HL-60 (cell line): ENCODE results near the gene FAM240A.

Experiments used
- CTCF ChIP-seq: IDR thresholded peaks from one replicate; pipeline ENCODE4 v1.5.1; 2011; ENCODE audit warnings: low read length, control low read depth, inconsistent platforms; ENCODE audit not compliant: insufficient read depth
- GABPA ChIP-seq: IDR thresholded peaks from 2 replicates; pipeline ENCODE4 v1.6.1; 2012; ENCODE audit warnings: low read depth
- POLR2AphosphoS5 ChIP-seq: IDR thresholded peaks from 2 replicates; pipeline ENCODE4 v1.6.1; 2012; ENCODE audit warnings: low read depth
- REST ChIP-seq: IDR thresholded peaks from 2 replicates; pipeline ENCODE4 v1.6.1; 2012; ENCODE audit warnings: low read depth; ENCODE audit not compliant: insufficient replicate concordance
- SPI1 ChIP-seq: IDR thresholded peaks from 2 replicates; pipeline ENCODE4 v1.6.1; 2012; ENCODE audit warnings: low read depth, mild to moderate bottlenecking, borderline replicate concordance

GRCh38 chr3:46627078-46627477, 14.8 kb downstream of the FAM240A start:
- no peak for TF ChIP-seq CTCF
- TF ChIP-seq POLR2AphosphoS5: no peak
- TF ChIP-seq GABPA: no peak
- no peak for TF ChIP-seq REST
- no peak for TF ChIP-seq SPI1
